HFFc6 (cell line): ENCODE results near the gene PRR7. TPM values are rescaled to one million over a fixed set of nuclear protein-coding genes. Genes with fewer than 3 reads are reported as not detected.

Source experiments
- DNase-seq: peaks from one replicate; pipeline ENCODE4 v3.0.0-alpha.2; 2018
- H3K27ac Mint-ChIP-seq: 2 replicates; pipeline ENCODE4 v1.8.0; 2020; ENCODE audit warnings: mild to moderate bottlenecking, mixed read lengths
- H3K27me3 Mint-ChIP-seq: 2 replicates; pipeline ENCODE4 v1.8.0; 2021; ENCODE audit warnings: mild to moderate bottlenecking, moderate library complexity, mixed read lengths; ENCODE audit not compliant: insufficient read depth
- H3K36me3 Mint-ChIP-seq: 2 replicates; pipeline ENCODE4 v1.8.0; 2021; ENCODE audit warnings: low read depth, mixed read lengths
- H3K4me1 Mint-ChIP-seq: 2 replicates; pipeline ENCODE4 v1.8.0; 2020; ENCODE audit warnings: low read depth, mixed read lengths
- H3K4me3 Mint-ChIP-seq: 2 replicates; pipeline ENCODE4 v1.8.0; 2020; ENCODE audit warnings: mild to moderate bottlenecking, moderate library complexity, mixed read lengths
- H3K9me3 Mint-ChIP-seq: 2 replicates; pipeline ENCODE4 v1.8.0; 2020; ENCODE audit warnings: mild to moderate bottlenecking, mixed read lengths
- total RNA-seq, 6 experiments: library from RNA; stranded (reverse); fragmentation: NEBNext Ultra II Directional; extraction: Animal tissue kit (Norgen Biotek cat#: 25700); gene quantifications; 2 replicates in 1 of 6; 3 replicates in 5 of 6; pipeline ENCODE4 v1.2.3, GENCODE V29; 2021
- TF ChIP-seq, protein P1 (sequence below): fragments of 200-600 bp; sonication (generic); IDR thresholded peaks from 2 replicates; pipeline ENCODE4 v1.5.0; 2021; ENCODE audit warnings: antibody characterized with exemption, mild to moderate bottlenecking

Gene PRR7
- total RNA-seq, 6 experiments from 2014 or later = 8.9 to 16.9 (median 10.4) TPM

DNA sequence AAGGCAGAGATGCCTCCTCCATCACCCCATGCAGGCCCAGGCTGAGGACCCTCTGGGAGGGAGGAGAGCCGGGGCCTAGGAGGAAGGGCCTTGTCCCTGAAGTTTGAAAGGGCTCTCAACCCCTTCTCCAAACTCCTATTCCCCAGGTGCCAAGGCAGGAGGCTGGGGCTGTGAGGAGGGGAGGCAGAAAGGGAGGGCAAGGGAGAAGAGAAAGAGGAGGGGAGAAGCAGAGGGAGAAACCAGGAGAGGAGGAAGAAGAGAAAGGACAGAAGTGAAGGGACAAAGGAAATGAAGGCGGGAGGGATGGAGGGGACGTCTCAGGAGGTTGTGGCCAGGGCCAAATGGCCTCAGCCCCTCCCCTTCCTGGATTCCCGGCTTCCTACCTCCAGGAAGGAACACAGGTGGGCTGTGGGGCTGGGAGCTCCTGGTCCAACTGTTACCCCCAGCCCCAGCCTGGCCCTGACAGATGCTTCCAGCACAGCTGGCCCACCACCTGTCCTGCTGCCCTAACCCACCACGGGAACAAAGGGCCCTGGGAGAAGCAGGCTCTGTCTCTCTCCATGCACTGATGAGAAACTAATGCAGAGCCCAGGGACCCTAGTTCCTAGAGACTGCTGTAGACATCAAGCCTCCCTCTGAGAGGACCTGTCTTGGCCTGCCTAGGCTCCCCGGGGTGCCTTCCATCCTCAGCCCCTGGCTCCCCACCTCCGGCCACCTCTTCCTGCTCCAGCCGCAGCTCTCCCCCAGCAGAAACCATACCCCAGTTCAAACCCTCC lies 23.3 kb downstream of the PRR7 start:
- H3K27me3 Mint-ChIP-seq = peaks cover 20% of the 10 kb centered on the region
- no peaks in the 10 kb centered on the region for H3K9me3 Mint-ChIP-seq
- H3K4me1 Mint-ChIP-seq = peaks cover 55% of the 10 kb centered on the region
- peak overlapping the region; percentile 97 for H3K27ac Mint-ChIP-seq
- peaks cover 28% of the 10 kb centered on the region for H3K36me3 Mint-ChIP-seq
- H3K4me3 Mint-ChIP-seq = peak overlapping the region; percentile 92
- DNase-seq = no peak
- TF ChIP-seq, protein P1, sequence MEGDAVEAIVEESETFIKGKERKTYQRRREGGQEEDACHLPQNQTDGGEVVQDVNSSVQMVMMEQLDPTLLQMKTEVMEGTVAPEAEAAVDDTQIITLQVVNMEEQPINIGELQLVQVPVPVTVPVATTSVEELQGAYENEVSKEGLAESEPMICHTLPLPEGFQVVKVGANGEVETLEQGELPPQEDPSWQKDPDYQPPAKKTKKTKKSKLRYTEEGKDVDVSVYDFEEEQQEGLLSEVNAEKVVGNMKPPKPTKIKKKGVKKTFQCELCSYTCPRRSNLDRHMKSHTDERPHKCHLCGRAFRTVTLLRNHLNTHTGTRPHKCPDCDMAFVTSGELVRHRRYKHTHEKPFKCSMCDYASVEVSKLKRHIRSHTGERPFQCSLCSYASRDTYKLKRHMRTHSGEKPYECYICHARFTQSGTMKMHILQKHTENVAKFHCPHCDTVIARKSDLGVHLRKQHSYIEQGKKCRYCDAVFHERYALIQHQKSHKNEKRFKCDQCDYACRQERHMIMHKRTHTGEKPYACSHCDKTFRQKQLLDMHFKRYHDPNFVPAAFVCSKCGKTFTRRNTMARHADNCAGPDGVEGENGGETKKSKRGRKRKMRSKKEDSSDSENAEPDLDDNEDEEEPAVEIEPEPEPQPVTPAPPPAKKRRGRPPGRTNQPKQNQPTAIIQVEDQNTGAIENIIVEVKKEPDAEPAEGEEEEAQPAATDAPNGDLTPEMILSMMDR = no peak

DNA sequence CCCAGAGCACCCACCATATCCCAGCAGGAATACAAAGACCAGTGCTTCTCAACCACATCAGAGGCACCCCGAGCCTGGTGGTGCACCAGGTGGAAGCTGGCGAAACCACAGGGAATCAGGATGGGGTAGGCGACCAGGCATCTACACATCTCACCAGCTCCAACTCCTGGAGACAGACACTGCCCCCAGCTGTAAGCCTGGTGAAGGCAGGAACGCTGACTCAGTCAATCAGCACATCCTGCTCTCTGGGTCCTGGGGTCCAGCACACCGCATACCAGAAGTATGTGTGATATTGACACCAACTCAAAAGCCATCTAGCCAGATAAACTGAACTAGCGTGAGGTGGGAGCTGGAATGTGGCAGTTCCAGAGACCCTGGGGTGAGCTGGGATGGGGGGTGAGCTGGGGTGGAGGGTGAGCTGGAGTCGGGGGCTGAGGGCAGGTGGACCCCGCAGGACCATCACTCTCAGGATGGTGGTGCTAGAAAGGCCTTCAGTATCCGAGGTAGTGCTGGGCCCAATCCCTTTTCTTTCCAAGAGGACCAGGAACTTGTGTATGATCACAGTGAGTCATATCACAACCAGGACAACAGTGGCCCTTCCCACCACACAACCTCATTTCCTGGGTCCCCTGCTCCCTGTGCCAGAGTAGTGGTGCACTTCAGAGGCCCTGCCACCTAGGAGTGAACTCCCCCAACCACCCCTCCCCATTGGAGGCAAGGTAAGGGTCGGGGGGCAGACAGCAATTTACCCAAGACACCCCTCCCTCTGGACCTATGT lies 24.3 kb downstream of the PRR7 start:
- H3K27ac Mint-ChIP-seq = peak overlapping the region; percentile 97
- no peaks in the 10 kb centered on the region for H3K9me3 Mint-ChIP-seq
- TF ChIP-seq, protein P1 = peak; percentile 33; the same call in 1 of the 2 replicates
- peak overlapping the region; percentile 92 for H3K4me3 Mint-ChIP-seq
- H3K4me1 Mint-ChIP-seq = peaks cover 64% of the 10 kb centered on the region
- peak; percentile 86 for DNase-seq
- H3K36me3 Mint-ChIP-seq = peaks cover 18% of the 10 kb centered on the region
- peaks cover 29% of the 10 kb centered on the region for H3K27me3 Mint-ChIP-seq

DNA sequence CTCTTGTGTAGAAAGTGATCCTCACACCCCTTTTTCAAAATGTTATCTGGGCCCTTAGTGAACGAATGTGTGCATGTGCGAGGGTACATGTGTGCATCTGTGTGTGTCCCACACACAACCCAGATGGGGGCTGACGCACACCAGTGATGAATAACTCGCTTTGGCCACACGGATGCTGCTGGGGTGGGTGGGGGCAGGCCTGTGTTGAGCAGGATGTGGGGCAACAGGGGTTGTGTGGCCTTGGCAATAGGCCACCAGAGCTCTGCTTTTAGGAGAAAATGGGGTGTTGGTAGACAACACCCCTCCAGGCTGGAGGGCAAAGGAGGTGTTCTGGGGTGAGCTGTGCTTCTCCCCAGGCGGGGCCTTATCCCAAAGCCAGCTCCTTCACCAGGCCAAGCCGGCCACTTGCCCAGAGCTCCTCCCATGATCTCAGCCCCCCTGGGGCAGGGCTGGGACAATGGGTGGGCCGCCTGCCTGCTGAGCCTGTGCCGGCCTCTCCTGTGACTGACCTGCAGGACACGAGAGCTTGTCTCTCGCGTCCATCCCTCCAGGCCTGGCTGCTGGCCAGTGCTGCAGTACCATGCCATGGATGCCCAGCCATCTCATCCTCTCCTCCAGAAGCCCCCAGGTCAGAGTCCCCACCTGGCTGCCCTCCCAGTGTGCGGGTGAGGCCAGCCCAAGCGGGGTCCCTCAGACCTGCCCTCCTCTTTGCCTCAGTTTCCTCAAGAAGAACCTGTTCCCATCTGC lies 25.2 kb downstream of the PRR7 start:
- Mint-ChIP-seq H3K9me3 (no peaks in the 10 kb centered on the region), H3K4me3 (peak overlapping the region; percentile 92), H3K27me3 (peaks cover 36% of the 10 kb centered on the region), H3K36me3 (peaks cover 14% of the 10 kb centered on the region), H3K27ac (peak overlapping the region; percentile 97), H3K4me1 (peaks cover 71% of the 10 kb centered on the region)
- TF ChIP-seq, protein P1 = peak; percentile 7; the same call in 1 of the 2 replicates
- peak; percentile 79 for DNase-seq

DNA sequence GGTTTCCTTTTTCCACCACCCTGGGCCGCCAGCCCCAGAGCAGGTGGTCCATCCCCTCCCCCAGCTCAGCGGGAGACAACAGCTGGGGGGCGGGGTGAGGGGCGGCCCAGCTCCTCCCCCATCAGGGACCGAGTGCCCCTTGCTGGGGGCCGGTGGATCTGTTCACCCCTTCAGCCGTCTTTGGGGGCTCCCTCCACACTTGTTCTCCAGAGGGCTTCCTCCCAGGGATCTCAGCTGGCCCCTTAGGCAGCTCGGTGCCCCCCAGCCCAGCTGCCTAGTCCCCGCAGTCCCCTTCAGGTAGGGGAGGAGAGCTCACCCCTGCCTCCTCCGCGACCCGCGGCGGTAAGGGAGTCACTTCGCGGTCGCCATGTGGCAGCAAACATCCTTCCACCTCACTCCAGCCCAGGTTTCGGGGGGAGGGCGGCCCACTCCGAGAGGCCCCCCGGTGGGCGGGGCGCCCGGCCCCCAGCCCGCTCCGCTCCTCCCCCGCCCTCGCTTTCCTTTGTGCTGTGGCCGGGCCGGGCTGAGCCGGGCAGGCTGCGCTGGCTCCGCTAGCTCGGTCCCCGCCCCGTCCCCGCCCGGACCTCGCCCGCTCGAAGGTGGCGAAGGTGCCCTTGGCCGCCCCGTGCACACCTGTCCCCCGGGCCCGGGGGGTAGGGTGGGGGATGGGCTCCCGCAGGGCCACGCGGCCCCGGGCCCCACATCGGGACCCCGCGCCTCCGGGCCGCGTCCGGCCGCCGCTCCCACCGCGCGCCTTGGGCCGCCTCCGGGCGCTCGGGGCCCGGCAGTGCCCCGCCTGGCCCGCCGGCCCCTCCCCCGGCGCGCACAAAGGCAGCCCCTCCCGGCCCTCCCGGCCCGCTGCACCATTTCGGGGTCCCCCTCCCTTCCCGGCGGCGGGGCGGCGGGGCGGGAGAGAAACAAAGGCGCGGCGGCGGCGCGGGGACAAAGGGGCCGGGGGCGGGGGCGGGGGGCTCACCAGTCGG lies 26.1 kb downstream of the PRR7 start:
- peak overlapping the region; percentile 97 for H3K27ac Mint-ChIP-seq

More for the DNA sequence above, 26.1 kb downstream of the PRR7 start:
- Mint-ChIP-seq H3K4me1 (peaks cover 75% of the 10 kb centered on the region), H3K9me3 (peaks cover 3% of the 10 kb centered on the region; the same call in 1 of the 2 replicates), H3K4me3 (peak overlapping the region; percentile 92), H3K36me3 (peaks cover 14% of the 10 kb centered on the region), H3K27me3 (peaks cover 43% of the 10 kb centered on the region)
- TF ChIP-seq, protein P1 = no peak
- DNase-seq = no peak
